CD4-positive, alpha-beta T cell treated with Interleukin-21 for 1 hour (primary cell): ENCODE data around the gene GPX3.
A peak's percentile ranks its signal among the peaks of the same experiment; 100 is the strongest.

Source experiments
- DNase-seq: peaks from one replicate; pipeline ENCODE4 v3.0.0-alpha.2; 2020

Gene GPX3

DNA sequence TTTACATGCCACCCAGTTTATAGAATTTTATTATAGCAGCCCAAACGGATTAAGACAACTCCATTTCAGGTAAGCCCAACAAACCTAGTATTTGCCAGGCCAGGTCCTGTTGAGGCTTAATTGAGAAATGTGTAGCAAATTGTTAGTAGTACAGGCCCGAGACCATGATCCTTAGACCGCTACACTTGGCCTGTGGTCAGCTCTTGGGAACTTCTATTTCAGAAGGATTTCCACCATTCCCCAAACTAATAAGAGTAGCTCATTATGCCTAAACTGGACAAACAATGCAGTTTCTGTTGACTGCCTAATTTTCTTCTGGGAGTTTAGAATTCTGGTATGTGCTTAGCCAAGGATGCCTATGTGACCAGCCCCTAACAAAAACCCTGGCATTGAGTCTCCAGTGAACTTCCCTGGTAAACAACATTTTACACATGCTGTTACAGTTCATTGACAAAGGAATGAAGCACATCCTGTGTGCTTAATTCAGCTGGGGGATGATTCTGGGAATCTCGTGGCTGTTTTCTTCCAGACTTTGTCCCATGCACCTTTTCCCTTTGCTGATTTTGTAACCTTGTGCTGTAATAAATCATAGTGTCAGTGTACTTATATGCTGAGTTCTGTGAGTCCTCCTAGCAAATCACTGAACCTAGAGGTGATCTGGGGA is 5.6 kb upstream of the GPX3 start:
- no peak for DNase-seq

DNA sequence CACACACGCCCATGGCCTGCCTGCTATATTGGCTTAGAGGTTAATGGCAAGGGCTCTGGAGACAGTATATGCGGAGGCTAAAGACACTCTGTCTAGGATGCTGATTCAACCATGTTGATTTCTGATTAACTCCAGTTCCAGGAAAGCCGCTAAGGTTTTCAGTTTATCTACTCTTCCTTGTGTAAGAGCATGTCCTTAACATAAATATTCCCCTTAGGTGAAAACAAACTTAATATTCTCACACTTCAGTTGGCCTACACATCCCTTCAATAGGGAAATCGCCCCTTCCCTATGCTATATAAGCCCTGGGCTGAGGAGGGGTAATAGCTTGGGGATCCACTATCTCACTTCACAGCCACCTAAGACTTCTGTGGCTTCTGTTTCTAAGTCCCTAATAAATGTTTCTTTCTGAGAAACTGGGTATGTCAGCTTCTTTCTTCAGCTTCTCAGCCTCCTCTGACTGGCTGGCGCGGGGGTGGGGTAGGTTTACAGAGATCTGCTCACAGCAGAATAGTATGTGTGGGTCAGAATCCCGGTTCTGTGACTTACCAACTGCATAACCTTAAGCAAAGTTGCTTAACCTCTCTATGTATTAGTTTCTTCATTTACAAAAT is 4.3 kb upstream of the GPX3 start:
- no peak for DNase-seq

DNA sequence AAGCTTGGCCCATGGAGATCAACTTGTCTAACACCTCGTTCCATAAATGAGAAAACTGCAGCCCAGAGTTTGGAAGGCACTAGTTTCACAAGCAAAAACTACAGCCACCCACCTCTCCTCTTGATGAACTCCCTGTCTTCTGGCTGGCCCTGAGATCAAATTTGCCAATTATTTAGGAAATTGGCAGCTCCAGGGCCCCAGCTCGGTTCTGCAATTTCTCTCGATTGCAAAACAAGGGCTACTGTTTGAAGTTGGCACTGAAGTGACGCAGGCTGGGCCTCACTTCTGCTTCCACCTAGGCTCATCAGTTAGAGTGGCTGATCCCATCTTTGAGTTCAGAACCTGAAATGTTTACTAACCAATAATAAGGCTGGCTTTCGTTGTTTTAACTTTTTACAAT is 3.7 kb upstream of the GPX3 start:
- peak; percentile 7 for DNase-seq

DNA sequence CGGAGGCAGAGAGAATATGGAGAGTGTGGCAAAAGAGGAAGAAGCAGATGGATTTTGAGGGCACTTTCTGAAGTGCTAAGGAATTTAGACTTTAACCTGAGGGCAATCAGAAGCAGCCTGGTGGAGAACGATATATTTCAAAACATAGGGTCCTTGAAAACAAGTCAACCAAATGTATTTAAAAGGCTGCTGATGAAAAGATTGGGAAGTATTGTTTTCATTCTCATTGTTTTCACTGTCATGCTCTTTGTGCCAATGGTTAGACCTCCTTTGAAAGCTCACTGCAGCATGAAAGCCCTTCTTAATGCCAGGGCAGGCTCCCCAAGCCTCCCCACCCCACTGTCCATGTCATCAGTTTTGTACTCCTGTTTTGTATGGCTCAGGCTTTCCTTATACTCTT is 2.5 kb upstream of the GPX3 start:
- no peak for DNase-seq

DNA sequence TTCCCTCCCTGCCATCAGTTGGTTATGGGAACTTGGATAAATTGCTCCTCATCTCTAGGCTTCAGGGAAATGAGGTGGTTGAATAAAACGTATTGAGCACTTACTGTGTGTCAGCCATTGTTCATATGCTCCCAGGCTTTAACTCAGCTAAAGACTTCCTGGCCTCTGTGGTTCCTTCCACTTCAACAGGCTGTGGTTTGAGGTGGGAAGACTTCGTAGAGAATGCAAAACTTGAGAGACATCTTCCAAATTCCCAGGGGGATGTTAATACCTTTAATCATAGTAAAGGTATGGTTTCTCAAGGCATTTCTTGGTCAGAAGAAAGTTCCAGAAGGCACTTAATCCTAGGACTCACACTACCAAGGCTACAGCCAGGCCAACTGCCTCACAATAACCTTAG is 1.5 kb upstream of the GPX3 start:
- no peak for DNase-seq

DNA sequence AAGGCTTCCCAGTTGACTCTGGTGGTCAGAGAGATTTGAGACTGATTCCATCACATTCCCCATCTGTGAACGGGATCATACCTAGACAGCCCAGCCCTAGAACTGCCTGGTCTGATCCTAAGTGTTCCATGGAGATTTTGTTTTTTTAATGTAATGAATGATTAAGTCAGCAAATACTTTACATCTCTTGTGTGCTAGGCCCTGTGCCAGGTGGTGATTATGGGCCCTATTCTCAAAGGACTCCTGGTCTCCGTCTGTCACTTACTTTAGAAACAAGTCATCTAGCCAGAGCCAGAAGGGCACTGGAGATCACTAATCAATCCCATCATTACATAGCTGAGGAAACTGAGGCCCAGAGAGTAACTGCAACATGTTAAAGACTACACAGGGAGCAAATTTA is 1.1 kb upstream of the GPX3 start:
- DNase-seq, result no peak

DNA sequence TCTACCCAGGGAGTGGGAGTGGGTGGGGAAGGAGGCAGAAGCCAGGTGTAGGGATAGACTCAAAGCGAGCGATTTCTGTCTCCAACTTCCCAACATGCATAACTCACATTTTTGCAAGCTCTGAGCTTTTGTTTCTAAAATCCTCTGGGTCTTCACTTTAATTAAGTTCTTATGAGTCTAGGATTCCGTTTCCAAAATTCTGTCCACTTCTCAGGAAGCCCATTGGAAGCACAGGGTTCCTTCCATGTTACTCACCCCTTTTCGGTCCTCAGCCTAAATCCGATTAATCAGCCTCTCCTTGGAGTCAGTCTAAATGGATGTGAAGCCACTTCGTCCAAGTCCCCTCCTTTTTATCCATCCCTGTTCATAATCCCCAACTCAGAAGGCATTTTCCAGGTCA is 1.4 kb downstream of the GPX3 start:
- DNase-seq, result no peak

DNA sequence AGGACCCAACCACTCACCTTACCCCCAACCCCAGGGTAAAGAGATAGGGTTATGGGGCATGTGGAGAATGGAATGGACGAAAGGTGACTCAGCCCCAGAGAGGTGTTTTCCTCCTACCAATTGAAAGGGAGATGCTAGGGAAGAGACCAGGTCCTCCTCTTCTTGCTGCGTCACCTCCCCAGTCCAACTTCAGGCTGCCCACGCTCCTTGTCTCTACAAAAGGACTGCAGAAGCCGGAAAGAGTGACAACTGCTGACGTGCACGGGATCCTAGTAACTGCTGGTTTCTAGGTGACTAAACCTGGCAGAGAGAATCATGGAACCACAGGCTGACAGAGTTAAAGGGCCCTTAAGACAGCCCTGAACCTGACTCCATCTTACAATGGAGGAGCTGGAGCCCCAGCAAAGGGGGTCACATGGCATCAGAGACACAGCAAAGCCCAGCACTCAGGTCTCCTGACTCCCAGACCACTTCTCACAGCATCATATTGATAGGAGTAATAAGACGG is 2.2 kb downstream of the GPX3 start:
- DNase-seq, result no peak

DNA sequence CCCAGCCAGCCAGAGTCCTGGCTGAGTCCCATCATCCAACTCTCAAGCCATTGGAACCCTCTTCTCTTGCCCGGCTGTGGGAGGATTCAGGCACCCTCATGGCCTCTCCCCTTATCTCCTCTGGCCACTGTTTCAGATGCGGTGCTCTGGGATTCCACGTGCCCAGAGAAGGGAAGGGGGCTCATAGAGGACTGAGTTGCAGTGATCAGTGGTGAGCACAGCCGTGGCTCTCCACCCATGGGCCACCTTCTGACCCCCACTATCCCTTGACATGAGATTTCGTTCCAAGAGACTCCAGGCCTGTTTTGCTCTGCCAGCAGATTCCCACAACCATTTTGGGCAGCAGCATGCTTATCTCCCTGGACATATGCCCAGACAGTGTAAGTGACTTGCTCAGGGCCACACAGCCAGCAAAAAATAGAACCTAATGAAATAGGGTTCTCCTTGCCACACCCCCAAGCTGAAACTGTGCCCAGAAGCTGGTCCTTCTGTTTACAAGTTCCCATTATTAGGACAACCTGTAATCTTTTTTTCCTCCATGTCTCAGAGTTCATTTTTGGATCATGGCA is 2.7 kb downstream of the GPX3 start:
- DNase-seq, result no peak

DNA sequence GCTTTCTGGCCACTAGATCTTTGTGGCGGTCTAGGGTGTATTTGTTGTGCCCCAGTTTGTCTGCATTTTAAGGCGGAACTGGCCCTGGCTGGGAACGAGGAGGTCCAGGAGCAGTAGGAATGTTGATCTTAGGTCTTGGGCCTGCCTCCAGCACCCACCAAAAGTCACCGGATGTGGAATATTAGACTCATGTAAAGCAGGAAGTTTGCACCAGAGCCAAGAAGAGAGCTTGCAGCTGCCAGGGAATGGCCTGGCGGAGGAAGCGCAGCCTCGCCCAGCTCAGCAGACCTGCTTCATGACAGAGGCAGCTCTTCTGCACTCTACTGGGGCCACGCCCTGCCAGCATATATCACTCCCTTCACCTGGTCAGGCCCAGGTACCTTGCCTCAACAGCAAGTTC is 3.3 kb downstream of the GPX3 start:
- DNase-seq, result no peak

DNA sequence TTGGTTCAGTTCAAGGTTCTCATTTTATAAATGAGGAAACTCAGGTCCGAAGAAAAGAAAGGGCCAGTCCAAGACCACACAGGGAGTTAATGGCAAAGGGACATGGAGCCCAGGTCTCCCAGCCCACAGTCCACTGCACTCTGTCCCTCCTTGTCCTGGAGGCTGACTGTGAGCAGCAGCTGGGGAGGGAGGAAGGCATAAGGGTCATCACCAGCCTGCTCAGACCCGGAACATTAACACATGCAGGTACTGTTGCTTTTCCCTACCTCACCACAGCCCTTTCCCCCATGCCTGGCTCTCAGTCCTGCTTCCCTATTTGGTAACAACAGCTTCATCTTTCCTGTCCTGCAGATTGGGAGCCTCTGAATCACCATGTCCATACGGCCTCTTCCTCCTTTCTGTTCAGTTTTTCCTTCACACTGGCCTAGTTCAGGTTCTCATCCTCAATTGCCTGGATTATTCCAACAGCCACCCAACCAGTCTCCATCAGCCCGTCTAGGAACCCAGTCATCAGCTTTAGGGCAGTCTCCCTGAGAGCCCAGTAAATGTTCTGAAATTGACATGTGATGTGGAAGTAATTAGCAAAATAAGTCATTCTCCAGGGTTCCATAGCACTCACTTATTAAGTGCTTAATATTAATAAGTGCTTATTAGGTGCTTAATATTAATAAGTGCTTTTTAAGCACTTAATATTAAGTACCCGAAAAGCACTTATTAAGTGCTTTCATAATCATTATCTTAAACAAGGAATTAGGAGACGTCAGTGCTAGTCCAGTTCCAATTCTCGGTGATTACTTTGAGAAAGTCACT is 4.3 kb downstream of the GPX3 start:
- DNase-seq, result no peak

DNA sequence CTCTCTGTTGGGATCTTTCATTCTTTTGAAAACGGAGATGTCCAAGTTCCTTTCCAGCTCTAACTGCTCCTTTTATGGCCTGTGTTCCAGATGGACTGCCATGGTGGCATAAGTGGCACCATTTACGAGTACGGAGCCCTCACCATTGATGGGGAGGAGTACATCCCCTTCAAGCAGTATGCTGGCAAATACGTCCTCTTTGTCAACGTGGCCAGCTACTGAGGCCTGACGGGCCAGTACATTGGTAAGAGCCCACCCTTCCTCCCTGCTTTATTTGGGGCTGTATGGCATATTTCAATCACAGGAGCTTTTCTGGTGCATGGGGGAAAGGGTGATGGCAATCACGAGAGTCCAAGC is 4.8 kb downstream of the GPX3 start:
- no peak for DNase-seq

DNA sequence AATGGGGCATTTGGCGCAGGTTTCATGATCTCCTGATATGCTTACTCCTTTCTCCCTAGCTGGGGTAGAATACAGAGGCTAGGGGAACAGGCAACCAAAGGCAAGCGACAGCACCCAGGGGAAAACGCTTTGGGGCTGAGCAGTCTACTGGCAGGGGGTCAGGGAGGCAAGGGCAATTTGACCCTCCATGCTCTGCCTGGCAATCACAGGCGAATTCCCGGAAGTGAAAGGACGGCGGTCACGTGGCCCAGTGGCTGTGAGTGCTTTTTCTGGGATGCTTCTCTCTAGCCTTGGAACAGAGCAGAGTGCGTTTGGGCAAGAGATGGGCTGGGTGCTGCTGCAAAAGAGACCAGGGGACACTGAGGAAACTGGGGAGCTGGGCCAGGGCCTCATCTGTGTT is 5.7 kb downstream of the GPX3 start:
- DNase-seq, result no peak

DNA sequence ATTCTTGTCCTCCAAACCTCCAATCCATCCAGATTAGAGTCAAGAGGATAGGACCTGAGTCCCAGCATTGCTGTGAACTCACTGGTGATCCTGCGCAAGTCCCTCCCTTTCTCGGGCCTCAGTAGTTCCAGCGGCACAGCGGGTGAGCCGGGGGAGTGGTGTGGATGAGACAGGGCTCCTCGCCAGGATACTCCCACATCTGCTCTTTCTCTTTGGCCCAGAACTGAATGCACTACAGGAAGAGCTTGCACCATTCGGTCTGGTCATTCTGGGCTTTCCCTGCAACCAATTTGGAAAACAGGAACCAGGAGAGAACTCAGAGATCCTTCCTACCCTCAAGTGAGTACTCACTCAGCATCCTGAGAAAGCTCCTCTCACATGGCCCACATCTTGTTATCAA is 6.3 kb downstream of the GPX3 start:
- DNase-seq, result no peak

DNA sequence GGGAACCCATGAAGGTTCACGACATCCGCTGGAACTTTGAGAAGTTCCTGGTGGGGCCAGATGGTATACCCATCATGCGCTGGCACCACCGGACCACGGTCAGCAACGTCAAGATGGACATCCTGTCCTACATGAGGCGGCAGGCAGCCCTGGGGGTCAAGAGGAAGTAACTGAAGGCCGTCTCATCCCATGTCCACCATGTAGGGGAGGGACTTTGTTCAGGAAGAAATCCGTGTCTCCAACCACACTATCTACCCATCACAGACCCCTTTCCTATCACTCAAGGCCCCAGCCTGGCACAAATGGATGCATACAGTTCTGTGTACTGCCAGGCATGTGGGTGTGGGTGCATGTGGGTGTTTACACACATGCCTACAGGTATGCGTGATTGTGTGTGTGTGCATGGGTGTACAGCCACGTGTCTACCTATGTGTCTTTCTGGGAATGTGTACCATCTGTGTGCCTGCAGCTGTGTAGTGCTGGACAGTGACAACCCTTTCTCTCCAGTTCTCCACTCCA is 7.6 kb downstream of the GPX3 start:
- DNase-seq, result no peak

DNA sequence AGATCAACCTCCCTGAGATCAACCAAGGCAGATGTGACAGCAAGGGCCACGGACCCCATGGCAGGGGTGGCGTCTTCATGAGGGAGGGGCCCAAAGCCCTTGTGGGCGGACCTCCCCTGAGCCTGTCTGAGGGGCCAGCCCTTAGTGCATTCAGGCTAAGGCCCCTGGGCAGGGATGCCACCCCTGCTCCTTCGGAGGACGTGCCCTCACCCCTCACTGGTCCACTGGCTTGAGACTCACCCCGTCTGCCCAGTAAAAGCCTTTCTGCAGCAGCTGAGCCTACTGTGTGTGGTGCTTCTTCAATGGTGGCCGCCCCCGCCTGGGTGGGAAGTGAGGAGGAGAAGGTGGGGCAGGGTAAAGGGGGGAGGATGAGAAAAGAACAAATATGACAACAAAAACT is 8.3 kb downstream of the GPX3 start:
- DNase-seq, result no peak

DNA sequence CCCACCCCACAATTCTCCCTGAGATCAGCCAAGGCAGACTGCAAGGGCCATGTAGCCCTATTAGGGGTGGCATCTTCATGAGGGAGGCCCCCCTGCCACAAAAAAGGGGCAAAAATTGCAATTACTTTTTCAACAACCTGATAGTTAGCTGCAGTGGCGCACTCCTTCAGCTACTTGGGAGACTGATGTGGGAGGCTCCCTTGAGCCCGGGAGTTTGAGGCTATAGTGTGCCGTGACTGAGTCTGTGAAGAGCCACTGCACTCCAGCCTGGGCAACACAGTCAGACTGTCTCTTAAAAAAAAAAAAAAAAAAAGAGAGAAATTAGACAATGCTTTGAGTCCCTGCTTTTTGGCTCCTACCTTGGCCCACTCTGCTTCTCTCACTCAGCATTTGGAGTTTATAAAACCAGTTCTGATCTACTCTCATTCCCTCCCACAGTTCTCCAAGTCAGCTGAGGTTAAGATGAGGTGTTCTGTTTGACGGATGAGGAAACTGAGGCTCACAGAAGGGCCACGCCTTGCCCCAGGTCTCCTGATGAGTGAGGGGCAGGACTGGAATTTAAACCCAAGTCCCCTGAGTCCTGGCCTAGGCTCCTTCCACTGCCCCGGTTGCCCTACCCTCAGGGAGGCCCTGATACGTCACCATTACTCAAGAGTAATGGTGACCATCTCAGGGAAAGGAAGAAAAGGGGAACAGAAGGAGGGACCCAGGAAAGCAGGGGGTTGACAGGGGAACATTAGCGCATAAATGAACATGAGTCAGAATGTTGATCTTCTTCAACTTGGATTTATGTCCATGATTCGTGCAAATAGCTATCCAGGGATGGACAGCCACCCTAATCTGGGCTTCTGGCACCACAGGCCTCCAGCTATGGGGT is 9.0 kb downstream of the GPX3 start:
- no peak for DNase-seq

DNA sequence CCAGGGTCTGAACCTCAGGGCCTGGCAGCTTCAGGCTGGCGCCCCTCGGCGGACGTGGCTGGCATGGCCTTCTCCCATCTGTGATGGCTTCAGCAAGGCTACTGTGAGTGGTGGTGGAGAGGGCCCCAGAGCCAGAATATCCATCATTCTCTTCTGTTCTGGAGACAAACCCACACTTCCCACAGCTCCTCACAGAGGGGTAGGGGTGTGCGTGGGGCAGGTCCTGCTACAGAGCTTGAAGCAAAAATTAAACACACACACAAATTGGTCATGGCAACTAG is 9.6 kb downstream of the GPX3 start:
- no peak for DNase-seq

DNA sequence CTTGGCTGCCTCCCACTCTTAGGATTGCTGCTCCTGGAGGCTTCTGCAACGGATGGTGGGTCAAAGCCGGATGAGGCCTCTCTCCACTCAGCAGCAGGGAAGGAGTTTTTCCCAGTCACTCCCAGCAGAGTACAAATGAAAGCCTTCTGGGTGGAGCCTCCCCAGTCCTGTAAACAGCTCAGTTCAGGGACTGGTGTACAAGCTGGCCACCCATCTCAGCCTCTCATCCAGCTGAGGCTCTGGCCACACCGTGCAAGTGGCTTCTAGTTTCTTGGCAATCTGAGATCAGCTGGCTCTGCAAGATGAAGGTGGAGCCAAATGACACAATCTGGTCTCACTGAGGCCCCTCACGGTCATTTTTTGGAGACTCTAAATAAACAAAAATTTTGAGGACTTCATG is 10.0 kb downstream of the GPX3 start:
- no peak for DNase-seq

DNA sequence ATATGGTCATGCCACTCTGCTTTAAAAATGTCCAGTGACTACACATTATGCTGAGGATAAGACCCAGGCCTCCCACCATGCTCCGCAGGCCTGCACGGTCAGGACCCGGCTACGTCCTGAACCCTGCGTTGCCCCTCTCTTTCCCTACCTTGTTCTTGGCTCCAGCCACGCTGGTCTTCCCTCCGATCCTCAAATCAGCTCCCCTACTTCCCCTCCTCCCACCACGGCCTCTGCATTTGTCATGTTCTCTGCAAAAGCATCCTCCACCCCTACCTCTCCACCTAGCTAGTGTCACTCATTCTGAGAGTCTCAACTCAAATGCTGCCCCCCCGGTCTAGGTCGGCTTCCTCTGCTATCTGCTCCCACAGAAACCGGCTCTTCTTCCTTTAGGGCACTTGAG is 11.2 kb downstream of the GPX3 start:
- DNase-seq, result no peak

DNA sequence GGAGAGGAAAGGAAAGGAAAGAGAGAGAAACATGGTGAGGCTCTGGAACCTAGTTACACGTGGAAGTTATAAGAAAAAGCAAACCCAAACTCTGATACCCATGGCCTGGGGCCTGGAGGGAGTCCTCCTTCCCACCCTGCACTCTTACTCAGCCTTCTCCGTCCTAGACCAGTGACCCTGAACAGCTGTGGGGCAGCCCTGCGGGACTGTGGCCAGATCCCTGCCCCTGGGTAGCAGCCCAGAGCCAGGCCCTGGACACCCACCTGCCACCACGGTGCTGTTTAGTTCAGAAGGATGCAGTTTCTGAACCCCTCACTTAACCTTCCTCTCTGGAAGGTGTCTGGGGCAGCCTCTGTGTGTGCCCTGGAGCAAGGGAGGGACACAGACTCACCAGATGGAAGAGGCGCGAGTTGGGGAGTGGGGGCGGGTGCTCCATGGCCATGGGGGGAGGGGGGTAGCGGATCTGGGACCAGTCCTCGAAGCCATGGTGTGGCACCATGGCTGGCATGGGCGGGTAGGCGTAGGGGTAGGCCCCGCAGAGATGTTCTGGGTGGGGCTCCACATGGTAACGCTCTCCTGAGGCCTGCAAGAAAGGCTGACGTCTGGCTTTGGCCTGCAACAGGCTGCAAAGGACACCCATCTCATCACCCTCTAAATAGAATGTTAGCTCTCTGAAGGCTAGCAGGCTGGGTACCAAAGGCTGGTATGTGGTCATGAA is 13.0 kb downstream of the GPX3 start:
- no peak for DNase-seq
